RPMI7951 (cell line): ENCODE data around the gene CAMSAP1. TPM values are rescaled to one million over a fixed set of nuclear protein-coding genes. Genes with fewer than 3 reads are reported as not detected.

Experiments used
- DNase-seq: peaks from one replicate; pipeline ENCODE4 v3.0.0-alpha.2; 2012; ENCODE audit warnings: low read depth
- total RNA-seq: library from RNA; depleted of rRNA; stranded (reverse); fragments of >200 nt; shearing (Covaris generic); gene quantifications from 2 replicates; pipeline ENCODE4 v1.2.3, GENCODE V29; 2014; rRNA removed

CAMSAP1 gene
- total RNA-seq, 1 experiment from 2014 or later: 6.2 TPM

DNA sequence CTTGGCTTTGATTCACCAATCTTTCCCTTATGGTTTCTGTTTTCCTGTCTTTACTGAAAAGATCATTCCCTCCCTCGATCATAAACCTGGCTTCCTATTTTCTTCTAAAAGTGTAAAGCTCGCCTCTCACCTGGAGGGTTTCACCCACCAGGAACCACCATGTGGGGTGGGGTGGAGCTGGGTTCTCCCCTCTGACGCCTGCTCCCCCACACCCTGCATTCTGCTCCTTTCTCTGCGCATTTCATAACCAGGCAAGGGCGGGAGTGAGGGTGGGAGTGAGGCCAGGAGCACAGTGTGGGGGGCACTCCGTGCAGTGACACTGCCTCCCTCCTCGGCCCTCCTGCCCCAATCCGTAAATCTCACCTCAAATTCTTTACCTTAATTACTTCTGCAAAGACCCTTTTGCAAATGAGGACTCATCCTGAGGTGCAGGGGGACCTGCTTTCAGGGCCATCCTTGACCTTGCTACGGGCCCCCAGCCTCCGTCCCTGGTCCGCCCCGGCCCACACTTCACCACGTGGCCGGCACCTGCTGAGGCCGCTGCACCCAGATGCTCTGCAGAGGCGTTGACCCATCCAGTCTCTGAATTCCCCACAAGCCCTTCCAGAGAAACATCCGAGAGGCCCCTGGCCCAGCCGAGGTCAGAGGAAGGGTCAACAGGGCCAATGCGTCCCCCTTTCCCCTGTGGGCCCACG is 146.0 kb downstream of the CAMSAP1 start:
- no peak for DNase-seq

GRCh38 chr9:135760465-135760864 is 146.9 kb downstream of the CAMSAP1 start:
- no peak for DNase-seq

DNA sequence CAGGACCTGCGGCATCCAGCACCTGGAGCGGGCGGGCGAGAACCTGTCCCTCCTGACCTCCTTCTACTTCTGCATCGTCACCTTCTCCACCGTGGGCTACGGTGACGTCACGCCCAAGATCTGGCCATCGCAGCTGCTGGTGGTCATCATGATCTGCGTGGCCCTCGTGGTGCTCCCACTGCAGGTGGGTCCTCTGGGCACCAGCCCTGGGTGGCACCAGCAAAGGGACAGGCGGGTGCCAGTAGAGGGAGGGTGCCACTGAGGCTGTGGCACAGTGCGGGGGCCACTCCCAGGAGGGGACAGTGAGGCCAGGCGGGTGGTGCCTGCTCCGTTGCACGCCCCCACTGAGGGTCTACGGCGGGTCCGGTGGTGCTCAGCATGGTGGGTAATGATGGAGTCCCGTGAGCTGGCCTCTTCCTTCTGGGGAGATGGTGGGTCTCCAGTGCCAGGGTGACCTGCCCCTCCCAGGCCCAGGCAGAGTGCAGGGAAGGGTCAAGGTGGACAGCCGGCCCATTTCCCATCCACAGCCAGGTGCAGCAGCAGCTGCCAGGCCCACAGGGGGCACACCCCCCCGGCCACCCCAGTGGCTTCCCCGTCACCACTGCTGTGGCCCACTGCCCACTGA is 147.6 kb downstream of the CAMSAP1 start:
- DNase-seq: no peak

GRCh38 chr9:135758870-135759269 is 148.5 kb downstream of the CAMSAP1 start:
- DNase-seq: no peak

Other genes with a start within 250 kb of the CAMSAP1 start
- not detected in 2 replicates for gene LCN9, start 244.2 kb downstream of the CAMSAP1 start, total RNA-seq
- not detected in 2 replicates for gene SOHLH1, start 208.1 kb downstream of the CAMSAP1 start, total RNA-seq
- not detected in 2 replicates for gene KCNT1, start 205.4 kb downstream of the CAMSAP1 start, total RNA-seq
- 24.4 and 27.6 TPM in 2 replicates for gene UBAC1, start 53.8 kb upstream of the CAMSAP1 start, total RNA-seq
- gene NACC2, start 187.7 kb upstream of the CAMSAP1 start, total RNA-seq: 4.1 and 4.5 TPM in 2 replicates
- 12.1 and 15.0 TPM in 2 replicates for gene TMEM250, start 211.3 kb upstream of the CAMSAP1 start, total RNA-seq